Measurements from ENCODE around the gene MET. TPM values are rescaled to one million over a fixed set of nuclear protein-coding genes. Genes with fewer than 3 reads are reported as not detected.

The MET gene
- total and polyA plus RNA-seq, 2 donors from 2014 or later, result 13.4 to 225 TPM

DNA sequence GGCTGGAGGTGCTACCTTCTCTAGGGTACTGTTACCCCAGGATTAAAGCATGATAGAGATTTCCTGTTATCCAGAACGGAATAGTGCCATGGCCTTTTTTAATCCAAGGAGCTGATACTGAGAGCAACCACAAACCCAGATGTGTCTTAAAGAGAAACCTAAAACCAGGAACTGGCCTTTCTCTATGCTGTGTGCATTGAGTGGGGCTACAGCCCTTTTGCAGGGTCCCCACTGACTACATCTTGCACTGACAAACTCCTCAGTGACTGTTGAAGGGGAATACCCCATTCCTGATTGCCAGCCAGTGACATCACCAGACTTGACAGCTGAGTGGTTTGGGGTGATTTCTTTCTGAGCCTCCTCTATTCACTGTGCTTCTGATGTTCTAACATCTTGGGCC is 108.5 kb downstream of the MET start:
- intact Hi-C loops (cut with DNase I), result no loop called here
- Histone ChIP-seq H3K4me1 (ENCODE audit: control insufficient read depth in 2 of 3, insufficient read depth in 2 of 3, low read depth in 1 of 3, low read length in 3 of 3) (peaks cover 3 to 18% (median 5%) of the 10 kb centered on the region in 3 donors), H3K9me3 (ENCODE audit: control insufficient read depth in 2 of 3, insufficient read depth in 1 of 3, low read length in 3 of 3) (no peaks in the 10 kb centered on the region), H3K27me3 (ENCODE audit: control insufficient read depth, insufficient read depth, low read length) (no peaks in the 10 kb centered on the region), H3K36me3 (ENCODE audit: control insufficient read depth in 2 of 3, insufficient read depth in 3 of 3, low read length in 3 of 3) (peaks cover 0 to 12% (median 8%) of the 10 kb centered on the region in 3 donors), H3K27ac (ENCODE audit: low read depth in 2 of 2, low read length in 2 of 2) (peak overlapping the region; percentile 53 to 67), H3K9ac (ENCODE audit: low read length in 3 of 3) (peak overlapping the region in 1 of 3 donors; percentile 20), H3K4me3 (ENCODE audit: low read length in 3 of 3) (no peak overlapping the region)
- TF ChIP-seq, protein P1, sequence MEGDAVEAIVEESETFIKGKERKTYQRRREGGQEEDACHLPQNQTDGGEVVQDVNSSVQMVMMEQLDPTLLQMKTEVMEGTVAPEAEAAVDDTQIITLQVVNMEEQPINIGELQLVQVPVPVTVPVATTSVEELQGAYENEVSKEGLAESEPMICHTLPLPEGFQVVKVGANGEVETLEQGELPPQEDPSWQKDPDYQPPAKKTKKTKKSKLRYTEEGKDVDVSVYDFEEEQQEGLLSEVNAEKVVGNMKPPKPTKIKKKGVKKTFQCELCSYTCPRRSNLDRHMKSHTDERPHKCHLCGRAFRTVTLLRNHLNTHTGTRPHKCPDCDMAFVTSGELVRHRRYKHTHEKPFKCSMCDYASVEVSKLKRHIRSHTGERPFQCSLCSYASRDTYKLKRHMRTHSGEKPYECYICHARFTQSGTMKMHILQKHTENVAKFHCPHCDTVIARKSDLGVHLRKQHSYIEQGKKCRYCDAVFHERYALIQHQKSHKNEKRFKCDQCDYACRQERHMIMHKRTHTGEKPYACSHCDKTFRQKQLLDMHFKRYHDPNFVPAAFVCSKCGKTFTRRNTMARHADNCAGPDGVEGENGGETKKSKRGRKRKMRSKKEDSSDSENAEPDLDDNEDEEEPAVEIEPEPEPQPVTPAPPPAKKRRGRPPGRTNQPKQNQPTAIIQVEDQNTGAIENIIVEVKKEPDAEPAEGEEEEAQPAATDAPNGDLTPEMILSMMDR (IDR thresholded peaks at IDR 0.05; ENCODE audit: borderline replicate concordance, extremely low read depth, insufficient read depth), result no peak
- DNase-seq, result no peak
- FAIRE-seq, result no peak

DNA sequence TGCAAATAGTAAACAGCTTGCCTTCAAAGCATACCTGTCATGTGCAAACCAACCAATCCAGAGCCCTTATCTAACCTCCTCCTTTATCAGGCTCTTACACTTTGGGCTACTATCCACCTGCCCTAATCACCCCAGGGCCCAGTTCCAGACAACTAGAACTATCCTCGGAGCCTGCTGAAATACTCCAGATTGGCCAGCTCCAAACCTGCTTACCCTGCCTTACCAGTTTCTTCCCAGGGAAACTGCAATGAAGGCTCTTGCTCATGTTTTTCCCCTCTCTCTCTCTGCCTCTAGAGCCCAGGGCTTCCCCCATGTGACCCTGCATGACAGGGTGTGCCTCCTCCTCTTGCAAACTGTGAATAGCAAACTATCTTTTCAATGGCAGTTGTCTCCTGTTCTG is 109.0 kb downstream of the MET start:
- TF ChIP-seq, protein P1 (IDR thresholded peaks at IDR 0.05; ENCODE audit: borderline replicate concordance, extremely low read depth, insufficient read depth), result no peak
- Histone ChIP-seq H3K9me3 (ENCODE audit: control insufficient read depth in 2 of 3, insufficient read depth in 1 of 3, low read length in 3 of 3) (no peaks in the 10 kb centered on the region), H3K9ac (ENCODE audit: low read length in 3 of 3) (no peak overlapping the region), H3K27me3 (ENCODE audit: control insufficient read depth, insufficient read depth, low read length) (no peaks in the 10 kb centered on the region), H3K4me1 (ENCODE audit: control insufficient read depth in 2 of 3, insufficient read depth in 2 of 3, low read depth in 1 of 3, low read length in 3 of 3) (peaks cover 3 to 14% (median 5%) of the 10 kb centered on the region in 3 donors), H3K27ac (ENCODE audit: low read depth in 2 of 2, low read length in 2 of 2) (peak overlapping the region in 1 of 2 donors; percentile 67), H3K36me3 (ENCODE audit: control insufficient read depth in 2 of 3, insufficient read depth in 3 of 3, low read length in 3 of 3) (peaks cover 0 to 12% (median 8%) of the 10 kb centered on the region in 3 donors), H3K4me3 (ENCODE audit: low read length in 3 of 3) (no peak overlapping the region)
- intact Hi-C loops (cut with DNase I), result no loop called here
- peak in 3 of 5 donors; percentile 41 to 58 (median 45) for DNase-seq
- no peak for FAIRE-seq

DNA sequence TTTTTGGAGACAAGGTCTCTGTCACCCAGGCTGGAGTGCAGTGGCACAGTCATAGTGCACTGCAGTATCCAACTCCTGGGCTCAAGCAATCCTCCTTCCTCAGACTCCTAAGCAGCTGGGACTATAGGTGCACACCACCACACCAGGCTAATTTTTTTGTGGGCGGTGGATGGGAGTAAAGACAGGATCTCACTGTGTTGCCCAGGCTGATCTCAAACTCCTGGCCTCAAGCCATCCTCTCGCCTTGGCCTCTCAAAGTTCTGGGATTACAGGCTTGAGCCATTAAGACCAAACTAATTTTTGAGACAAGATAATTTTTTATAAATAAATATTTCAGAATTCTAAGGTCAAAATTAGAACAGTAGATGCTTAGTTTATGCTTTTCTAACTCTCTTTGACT is 109.6 kb downstream of the MET start:
- Histone ChIP-seq H3K9ac (ENCODE audit: low read length in 3 of 3) (no peak overlapping the region), H3K36me3 (ENCODE audit: control insufficient read depth in 2 of 3, insufficient read depth in 3 of 3, low read length in 3 of 3) (peaks cover 0 to 12% (median 8%) of the 10 kb centered on the region in 3 donors), H3K4me1 (ENCODE audit: control insufficient read depth in 2 of 3, insufficient read depth in 2 of 3, low read depth in 1 of 3, low read length in 3 of 3) (peaks cover 3 to 8% (median 5%) of the 10 kb centered on the region in 3 donors), H3K9me3 (ENCODE audit: control insufficient read depth in 2 of 3, insufficient read depth in 1 of 3, low read length in 3 of 3) (no peaks in the 10 kb centered on the region), H3K27ac (ENCODE audit: low read depth in 2 of 2, low read length in 2 of 2) (no peak overlapping the region), H3K4me3 (ENCODE audit: low read length in 3 of 3) (no peak overlapping the region), H3K27me3 (ENCODE audit: control insufficient read depth, insufficient read depth, low read length) (no peaks in the 10 kb centered on the region)
- DNase-seq (no peak), FAIRE-seq (no peak)
- TF ChIP-seq, protein P1 (IDR thresholded peaks at IDR 0.05; ENCODE audit: borderline replicate concordance, extremely low read depth, insufficient read depth), result no peak
- intact Hi-C loops (cut with DNase I), result no loop called here
